ENCODE data around the gene ZFP57.

Gene ZFP57

DNA sequence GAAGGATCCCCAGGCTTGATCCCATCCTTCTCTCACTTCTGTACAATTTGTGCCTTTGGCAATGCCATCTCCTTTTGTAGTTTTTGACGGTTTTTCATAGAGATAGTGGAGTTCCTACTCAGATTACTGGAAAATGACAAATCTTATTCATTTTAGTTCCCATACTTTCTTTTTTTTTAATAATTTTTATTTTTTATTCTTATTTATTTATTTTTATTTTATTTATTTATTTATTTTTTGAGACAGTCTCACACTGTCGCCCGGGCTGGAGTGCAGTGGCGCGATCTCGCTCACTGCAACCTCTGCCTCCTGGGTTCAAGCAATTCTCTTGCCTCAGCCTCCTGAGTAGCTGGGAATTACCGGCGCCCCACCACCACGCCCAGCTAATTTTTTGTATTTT is 43.7 kb downstream of the ZFP57 start:
- DNase-seq (ENCODE audit: low read depth), result no peak
- no peak for TF ChIP-seq CTCF (IDR thresholded peaks at IDR 0.05; ENCODE audit: low read depth, low read length, missing control alignments)
- H3K4me3 ChIP-seq (ENCODE audit: low read depth, low read length), result no peak overlapping the region

GRCh38 chr6:29633534-29633905 is 47.4 kb downstream of the ZFP57 start:
- DNase-seq (ENCODE audit: low read depth), result no peak
- peak overlapping the region; percentile 57 for H3K4me3 ChIP-seq (ENCODE audit: low read depth, low read length)
- TF ChIP-seq CTCF (IDR thresholded peaks at IDR 0.05; ENCODE audit: low read depth, low read length, missing control alignments), result no peak

DNA sequence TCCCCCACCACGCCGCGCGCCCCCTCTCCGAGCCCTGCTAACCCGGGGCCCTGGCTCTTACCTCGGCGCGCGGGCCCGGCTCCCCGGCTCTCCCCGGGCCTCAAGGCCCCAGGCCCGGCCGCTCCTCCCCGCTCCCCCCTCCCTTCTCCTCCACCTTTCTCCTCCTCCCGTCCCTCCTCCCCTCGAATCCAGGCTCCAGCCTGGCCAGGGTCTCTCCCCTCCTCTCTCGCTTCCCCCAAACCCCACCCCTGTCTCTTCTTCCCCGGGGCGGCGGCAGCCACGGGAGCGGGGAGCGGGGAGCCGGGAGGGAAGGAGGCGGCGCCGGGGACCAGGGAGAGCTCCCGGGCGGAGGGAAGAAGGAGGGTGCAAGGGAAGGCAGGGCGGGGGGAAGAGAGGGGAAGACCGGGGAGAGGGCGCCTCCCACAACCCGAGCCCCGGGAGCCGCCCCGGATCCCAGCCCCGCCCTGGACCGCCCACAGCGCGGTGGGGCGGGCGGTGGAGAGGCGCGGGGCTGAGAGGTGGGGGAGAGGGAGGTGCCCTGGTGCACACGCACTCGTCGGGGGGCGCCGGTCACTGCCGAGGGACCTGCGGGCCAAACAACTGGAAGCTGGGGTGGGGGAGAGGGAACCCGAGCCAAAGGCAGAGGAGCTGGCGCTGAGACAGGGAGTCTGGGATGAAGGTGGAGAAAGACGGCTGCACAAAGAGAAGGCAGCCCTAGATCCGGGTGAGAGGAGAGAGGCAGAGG is 48.0 kb downstream of the ZFP57 start, which contains the start of gene GABBR1:
GABBR1 (minus strand) TSS at position 395 of the 745 bp plus-strand sequence. CDS start 798 bp downstream, outside the sequence.
- DNase-seq (ENCODE audit: low read depth), result no peak
- no peak for TF ChIP-seq CTCF (IDR thresholded peaks at IDR 0.05; ENCODE audit: low read depth, low read length, missing control alignments)
- peak within 1 kb of the TSS; percentile 57 for H3K4me3 ChIP-seq (ENCODE audit: low read depth, low read length)

DNA sequence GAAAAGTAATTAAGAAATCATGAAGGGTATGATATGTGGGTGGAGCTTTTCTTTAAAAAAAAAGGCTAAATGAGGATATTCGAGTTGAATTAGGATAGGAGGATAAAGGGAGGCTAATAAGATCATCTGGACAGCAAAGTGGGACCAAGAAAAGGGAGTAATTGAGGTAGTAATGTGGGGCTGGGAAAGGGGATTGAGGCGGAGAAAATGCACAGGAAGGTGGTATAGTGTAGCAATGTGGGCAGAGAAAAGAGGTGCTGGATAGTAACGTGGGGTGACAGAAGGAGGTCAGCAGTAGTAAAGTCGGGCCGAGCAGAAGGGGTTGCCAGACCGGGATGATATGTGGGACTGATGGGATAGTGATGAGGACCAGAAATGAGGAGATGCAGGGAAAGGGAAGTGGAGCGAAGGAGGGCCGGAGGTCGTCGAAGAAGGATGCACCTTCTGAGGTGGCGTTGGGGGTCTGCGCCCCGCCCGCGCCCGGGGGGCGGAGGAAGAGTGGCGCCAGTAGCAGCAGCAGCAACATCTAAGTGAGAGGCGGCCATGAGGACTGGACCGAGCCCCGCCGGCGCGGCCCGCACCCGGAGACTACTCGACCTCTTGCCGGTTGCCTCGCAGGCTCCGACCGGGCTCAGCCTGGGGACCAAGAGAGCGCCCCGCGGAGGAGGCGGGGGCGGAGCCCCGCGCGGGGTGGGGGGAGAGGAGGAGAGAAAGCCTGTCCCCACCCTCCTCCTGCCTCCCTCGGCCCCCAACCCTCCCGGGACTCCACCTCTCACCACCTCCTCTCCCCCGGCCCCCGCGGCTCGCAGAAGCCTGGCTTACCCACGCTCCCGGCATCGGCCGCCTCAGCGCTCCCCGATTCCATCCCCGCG is 48.9 kb downstream of the ZFP57 start:
- no peak for TF ChIP-seq CTCF (IDR thresholded peaks at IDR 0.05; ENCODE audit: low read depth, low read length, missing control alignments)
- DNase-seq (ENCODE audit: low read depth), result no peak
- H3K4me3 ChIP-seq (ENCODE audit: low read depth, low read length), result peak overlapping the region; percentile 57

- no peak overlapping the region for H3K4me3 ChIP-seq (ENCODE audit: low read depth, low read length)
- TF ChIP-seq CTCF (IDR thresholded peaks at IDR 0.05; ENCODE audit: low read depth, low read length, missing control alignments), result no peak
- no peak for DNase-seq (ENCODE audit: low read depth)
Observed at GRCh38 chr6:29631209-29631810, 49.6 kb downstream of the ZFP57 start.

GRCh38 chr6:29630315-29630714 is 50.6 kb downstream of the ZFP57 start:
- TF ChIP-seq CTCF (IDR thresholded peaks at IDR 0.05; ENCODE audit: low read depth, low read length, missing control alignments), result no peak
- DNase-seq (ENCODE audit: low read depth), result no peak
- no peak overlapping the region for H3K4me3 ChIP-seq (ENCODE audit: low read depth, low read length)

All from GM12864 (cell line).